WTC11 (cell line): Measurements from ENCODE around the gene CHD9NB. TPM values are rescaled to one million over a fixed set of nuclear protein-coding genes. Genes with fewer than 3 reads are reported as not detected.
"Not testable (repeated sequence)": the region's sequence is repeated elsewhere in the genome, so short reads cannot be mapped to it uniquely, and the experiment has no call there.

Source experiments
- ATAC-seq: fragments of 200-7000 bp; cut with Tn5 transposase; 2 replicates; pipeline ENCODE4 v1.10.0; 2021; ENCODE audit warnings: mild to moderate bottlenecking, moderate library complexity
- CTCF ChIA-PET: fragments of 300-600 bp; sonication (Branson Sonifier 250); formaldehyde crosslinking; loops from one replicate; lab custom pipeline; 2021; ENCODE audit warnings: antibody characterized with exemption; lab: Charles Lee
- POLR2A ChIA-PET: fragments of 350-600 bp; sonication (Branson Sonifier 250); formaldehyde crosslinking; loops from one replicate; lab custom pipeline; 2021; ENCODE audit warnings: antibody characterized with exemption; lab: Charles Lee
- DNase-seq: peaks from one replicate; pipeline ENCODE4 v3.0.0; 2021; ENCODE audit warnings: low spot score
- H3K27ac Mint-ChIP-seq: 2 replicates; pipeline ENCODE4 v1.8.0; 2021; ENCODE audit warnings: mixed read lengths
- H3K27me3 Mint-ChIP-seq: 2 replicates; pipeline ENCODE4 v1.8.0; 2021; ENCODE audit warnings: low read depth, mild to moderate bottlenecking, moderate library complexity, mixed read lengths
- H3K36me3 Mint-ChIP-seq: 2 replicates; pipeline ENCODE4 v1.8.0; 2021; ENCODE audit warnings: mixed read lengths
- H3K4me1 Mint-ChIP-seq: 2 replicates; pipeline ENCODE4 v1.8.0; 2022; ENCODE audit warnings: mixed read lengths
- H3K4me3 Mint-ChIP-seq: 2 replicates; pipeline ENCODE4 v1.8.0; 2021; ENCODE audit warnings: mild to moderate bottlenecking, moderate library complexity, mixed read lengths
- H3K9me3 Mint-ChIP-seq: 2 replicates; pipeline ENCODE4 v1.8.0; 2021; ENCODE audit warnings: mixed read lengths
- ATF1 ChIP-seq: sonication (generic); formaldehyde crosslinking; IDR thresholded peaks from 2 replicates; pipeline ENCODE4 v1.8.1; 2023; ENCODE audit warnings: mild to moderate bottlenecking, moderate library complexity, missing genetic modification reagents
- CREB1 ChIP-seq: sonication (generic); formaldehyde crosslinking; IDR thresholded peaks from 2 replicates; pipeline ENCODE4 v1.8.0; 2023; ENCODE audit warnings: mild to moderate bottlenecking, missing genetic modification reagents
- CREM ChIP-seq: sonication (generic); formaldehyde crosslinking; IDR thresholded peaks from 2 replicates; pipeline ENCODE4 v1.8.1; 2022; ENCODE audit warnings: mild to moderate bottlenecking, missing genetic modification reagents, moderate library complexity
- FOXK1 ChIP-seq: sonication (generic); formaldehyde crosslinking; IDR thresholded peaks from 2 replicates; pipeline ENCODE4 v1.8.0; 2022; ENCODE audit warnings: mild to moderate bottlenecking, moderate library complexity, missing genetic modification reagents
- HMGA2 ChIP-seq: fragments of 250-450 bp; sonication (Bioruptor Pico); IDR thresholded peaks from 2 replicates; pipeline ENCODE4 v1.4.0; 2021; ENCODE audit warnings: mild to moderate bottlenecking, moderate library complexity
- MXD4 ChIP-seq: fragments of 250-450 bp; sonication (Bioruptor Pico); IDR thresholded peaks from 2 replicates; pipeline ENCODE4 v1.8.0; 2021; ENCODE audit warnings: mild to moderate bottlenecking, moderate library complexity, borderline replicate concordance
- NR2C2 ChIP-seq: sonication (generic); formaldehyde crosslinking; IDR thresholded peaks from 2 replicates; pipeline ENCODE4 v1.8.0; 2022; ENCODE audit warnings: mild to moderate bottlenecking, missing genetic modification reagents
- SMAD3 ChIP-seq: sonication (generic); formaldehyde crosslinking; IDR thresholded peaks from 2 replicates; pipeline ENCODE4 v1.8.0; 2022; ENCODE audit warnings: missing genetic modification reagents, mild to moderate bottlenecking, borderline replicate concordance
- TEAD1 ChIP-seq: sonication (generic); formaldehyde crosslinking; IDR thresholded peaks from 2 replicates; pipeline ENCODE4 v1.8.0; 2022; ENCODE audit warnings: mild to moderate bottlenecking, missing genetic modification reagents
- ZNF138 ChIP-seq: sonication (generic); formaldehyde crosslinking; conservative IDR thresholded peaks from 2 replicates; pipeline ENCODE4 v1.8.1; 2022; ENCODE audit warnings: mild to moderate bottlenecking, moderate library complexity, missing genetic modification reagents
- total RNA-seq: library from RNA; stranded (reverse); gene quantifications from 3 replicates; pipeline ENCODE4 v1.2.3, GENCODE V29; 2021
- TF ChIP-seq, protein P1 (sequence below): fragments of 250-450 bp; sonication (Bioruptor Pico); conservative IDR thresholded peaks from 2 replicates; pipeline ENCODE4 v1.9.0; 2021; ENCODE audit warnings: mild to moderate bottlenecking
- TF ChIP-seq, protein P2 (sequence below): sonication (generic); formaldehyde crosslinking; IDR thresholded peaks from 2 replicates; pipeline ENCODE4 v1.8.0; 2023; ENCODE audit warnings: mild to moderate bottlenecking, missing genetic modification reagents
- TF ChIP-seq, protein P3 (sequence below): sonication (generic); formaldehyde crosslinking; IDR thresholded peaks from 2 replicates; pipeline ENCODE4 v1.8.0; 2023; ENCODE audit warnings: missing genetic modification reagents, mild to moderate bottlenecking, borderline replicate concordance
- TF ChIP-seq, protein P4 (sequence below): sonication (generic); formaldehyde crosslinking; IDR thresholded peaks from 2 replicates; pipeline ENCODE4 v1.8.0; 2022; ENCODE audit warnings: mild to moderate bottlenecking, missing genetic modification reagents
- TF ChIP-seq, protein P5 (sequence below): sonication (generic); formaldehyde crosslinking; conservative IDR thresholded peaks from 2 replicates; pipeline ENCODE4 v1.8.1; 2023; ENCODE audit warnings: mild to moderate bottlenecking, low read depth, missing genetic modification reagents, moderate library complexity

Gene CHD9NB
- total RNA-seq, 1 experiment from 2014 or later = 3.5 TPM

DNA sequence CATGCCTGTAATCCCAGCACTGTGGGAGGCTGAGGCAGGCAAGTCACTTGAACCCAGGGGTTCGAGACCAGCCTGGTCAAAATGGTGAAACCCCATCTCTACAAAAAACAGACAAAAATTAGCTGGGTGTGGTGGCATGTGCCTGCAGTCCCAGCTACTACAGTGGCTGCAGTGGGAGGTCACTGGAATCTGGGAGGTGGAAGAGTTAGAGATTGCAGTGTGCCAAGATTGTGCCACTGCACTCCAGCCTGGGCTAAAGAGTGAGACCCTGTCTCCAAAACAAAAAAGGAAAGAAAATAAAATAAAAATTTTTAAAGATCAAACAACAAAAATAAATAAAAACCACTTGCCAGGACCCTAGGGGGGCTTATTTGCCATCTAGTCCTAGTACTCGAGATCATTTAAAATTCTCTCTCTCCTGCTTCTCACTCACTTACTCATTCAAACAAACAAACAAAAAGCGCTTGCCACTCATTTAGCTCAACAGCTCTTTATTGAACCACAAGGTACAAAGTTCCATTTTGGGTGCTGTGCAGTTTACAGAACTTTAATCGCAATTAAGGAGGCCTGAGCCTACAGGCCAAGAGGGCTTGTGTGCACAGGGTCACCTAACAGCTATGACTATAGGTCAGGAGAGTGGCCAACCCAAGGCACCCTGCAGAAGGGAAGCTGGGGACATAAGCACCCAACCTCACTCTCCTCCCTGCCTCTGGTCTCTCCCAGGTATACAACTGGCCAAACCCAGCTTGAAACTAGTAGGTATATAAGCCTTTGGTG, 4.4 kb downstream of the CHD9NB start:
- CTCF ChIA-PET = no interaction called here
- H3K27ac Mint-ChIP-seq = 0 out of 2 replicates have a peak overlapping the region, but pooled peaks have one; percentile 41

DNA sequence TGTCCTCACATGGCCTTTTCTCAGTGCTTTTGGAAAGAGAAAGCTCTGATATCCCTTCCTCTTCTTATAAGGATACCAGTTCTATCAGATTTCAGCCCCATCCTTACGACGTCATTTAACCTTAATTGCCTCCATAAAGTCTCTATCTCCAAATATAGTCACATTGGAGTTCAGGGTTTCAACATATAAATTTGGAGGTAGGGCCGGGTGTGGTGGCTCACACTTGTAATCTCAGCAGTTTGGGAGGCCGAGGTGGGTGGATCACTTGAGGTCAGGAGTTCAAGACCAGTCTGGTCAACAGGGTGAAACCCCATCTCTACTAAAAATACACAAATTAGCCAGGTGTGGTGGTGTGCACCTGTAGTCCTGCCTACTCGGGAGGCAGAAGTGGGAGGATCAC, 5.2 kb downstream of the CHD9NB start:
- ATAC-seq, POLR2A ChIA-PET, H3K4me3 Mint-ChIP-seq, CTCF ChIA-PET, H3K27ac Mint-ChIP-seq, DNase-seq: not testable (repeated sequence)
- peaks cover 17% of the 10 kb centered on the region for H3K36me3 Mint-ChIP-seq
- H3K27me3 Mint-ChIP-seq = peaks cover 28% of the 10 kb centered on the region
- peaks cover 39% of the 10 kb centered on the region for H3K4me1 Mint-ChIP-seq
- H3K9me3 Mint-ChIP-seq = peaks cover 12% of the 10 kb centered on the region

More for the DNA sequence above, 4.4 kb downstream of the CHD9NB start:
- POLR2A ChIA-PET = interaction anchor here (0.6 kb wide), 1 partner anchor 1165 kb away, joined by 4 read pairs; no protein-coding TSS in a partner anchor
- peaks cover 35% of the 10 kb centered on the region for H3K4me1 Mint-ChIP-seq
- no peak for TF ChIP-seq MXD4 (CRISPR knock-in tag)
- TF ChIP-seq, protein P1, sequence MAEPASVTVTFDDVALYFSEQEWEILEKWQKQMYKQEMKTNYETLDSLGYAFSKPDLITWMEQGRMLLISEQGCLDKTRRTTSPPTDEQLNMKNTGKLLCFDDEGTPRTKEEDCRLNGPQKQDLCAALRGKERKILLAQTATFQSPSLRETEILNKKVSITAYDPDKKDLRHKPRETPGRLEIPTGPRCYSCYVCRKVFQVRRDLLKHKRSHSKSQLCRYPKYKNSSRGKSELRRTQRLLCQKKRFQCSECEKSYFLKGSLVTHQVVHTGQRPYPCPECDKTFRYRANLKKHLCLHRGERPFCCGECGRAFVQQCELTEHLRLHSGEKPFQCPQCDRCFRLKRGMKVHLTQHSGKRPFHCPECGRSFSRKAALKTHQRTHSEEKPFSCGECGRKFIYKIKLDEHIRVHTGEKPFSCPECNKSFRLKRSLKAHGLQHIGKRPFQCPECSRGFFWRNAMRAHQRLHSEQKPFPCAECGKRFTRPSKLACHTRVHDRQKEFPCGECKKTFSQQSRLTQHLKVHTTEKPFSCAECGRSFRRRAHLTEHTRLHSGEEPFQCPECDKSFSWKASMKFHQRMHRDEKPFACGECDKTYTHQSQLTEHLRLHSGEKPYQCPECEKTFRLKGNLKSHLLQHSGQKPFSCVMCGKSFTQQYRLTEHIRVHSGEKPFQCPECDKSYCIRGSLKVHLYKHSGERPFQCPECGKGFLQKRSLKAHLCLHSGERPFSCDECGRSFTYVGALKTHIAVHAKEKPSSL = no peak
- no peak for TF ChIP-seq TEAD1
- no peak for TF ChIP-seq CREM (CRISPR knock-in tag)
- peaks cover 36% of the 10 kb centered on the region for H3K27me3 Mint-ChIP-seq
- H3K9me3 Mint-ChIP-seq = peaks cover 12% of the 10 kb centered on the region
- DNase-seq (no peak), ATAC-seq (no peak)
- H3K4me3 Mint-ChIP-seq = no peak overlapping the region
- peaks cover 17% of the 10 kb centered on the region for H3K36me3 Mint-ChIP-seq

DNA sequence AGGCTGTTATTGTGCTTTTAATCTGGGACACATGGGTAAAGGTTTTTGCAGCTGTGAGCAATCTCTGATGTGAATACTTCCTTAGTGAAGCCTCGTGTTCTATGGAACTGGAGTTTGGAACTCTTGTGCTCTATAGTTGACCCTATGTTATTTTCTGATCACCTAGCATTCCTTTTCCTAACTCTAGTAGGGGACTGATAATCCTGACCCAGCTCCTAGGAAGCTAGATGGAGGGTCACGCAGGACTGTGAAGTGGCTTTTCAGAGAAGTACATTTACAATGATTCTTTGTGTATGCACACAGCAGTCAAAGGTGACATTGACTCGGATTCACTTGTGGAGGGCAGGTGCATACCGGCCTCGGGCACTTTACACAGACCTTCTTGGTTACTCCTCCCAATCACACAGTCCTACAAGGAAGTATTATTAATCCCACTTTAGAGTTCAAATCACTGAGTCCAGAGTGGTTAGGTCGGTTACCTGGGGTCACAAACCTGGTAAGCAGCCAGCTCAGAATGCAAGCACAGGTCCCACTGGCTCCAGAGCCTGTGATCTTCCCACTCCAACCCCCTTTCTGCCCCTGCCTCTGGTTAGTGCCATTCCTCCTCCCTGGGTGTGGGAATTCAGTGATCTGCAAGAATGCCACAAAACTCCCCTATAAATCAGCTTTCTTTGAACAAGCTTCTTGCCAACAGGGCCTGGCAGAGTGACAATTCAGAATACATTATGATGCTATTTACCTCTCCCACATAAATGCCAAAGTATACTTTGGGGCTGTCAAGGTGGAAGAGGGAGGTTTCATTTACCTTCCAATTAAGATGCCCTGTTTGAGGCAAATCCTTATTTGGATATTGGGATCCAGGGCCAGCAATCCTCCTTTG, 7.1 kb downstream of the CHD9NB start:
- peaks cover 17% of the 10 kb centered on the region for H3K36me3 Mint-ChIP-seq
- no peak overlapping the region for H3K27ac Mint-ChIP-seq
- ChIA-PET POLR2A (no interaction called here), CTCF (interaction anchor here (0.6 kb wide), 1 partner anchor 9 kb away, joined by 3 read pairs; the partner anchor contains the start of gene CHD9)
- ATAC-seq (no peak), DNase-seq (no peak)
- no peak overlapping the region for H3K4me3 Mint-ChIP-seq
- H3K4me1 Mint-ChIP-seq = peaks cover 51% of the 10 kb centered on the region
- peaks cover 31% of the 10 kb centered on the region for H3K27me3 Mint-ChIP-seq
- peaks cover 16% of the 10 kb centered on the region for H3K9me3 Mint-ChIP-seq
- TF ChIP-seq HMGA2 (no peak), CREB1 (no peak), ZNF138 (CRISPR knock-in tag) (no peak), ATF1 (CRISPR knock-in tag) (no peak), FOXK1 (CRISPR knock-in tag) (no peak), NR2C2 (CRISPR knock-in tag) (no peak), SMAD3 (no peak)
- TF ChIP-seq, protein P2, sequence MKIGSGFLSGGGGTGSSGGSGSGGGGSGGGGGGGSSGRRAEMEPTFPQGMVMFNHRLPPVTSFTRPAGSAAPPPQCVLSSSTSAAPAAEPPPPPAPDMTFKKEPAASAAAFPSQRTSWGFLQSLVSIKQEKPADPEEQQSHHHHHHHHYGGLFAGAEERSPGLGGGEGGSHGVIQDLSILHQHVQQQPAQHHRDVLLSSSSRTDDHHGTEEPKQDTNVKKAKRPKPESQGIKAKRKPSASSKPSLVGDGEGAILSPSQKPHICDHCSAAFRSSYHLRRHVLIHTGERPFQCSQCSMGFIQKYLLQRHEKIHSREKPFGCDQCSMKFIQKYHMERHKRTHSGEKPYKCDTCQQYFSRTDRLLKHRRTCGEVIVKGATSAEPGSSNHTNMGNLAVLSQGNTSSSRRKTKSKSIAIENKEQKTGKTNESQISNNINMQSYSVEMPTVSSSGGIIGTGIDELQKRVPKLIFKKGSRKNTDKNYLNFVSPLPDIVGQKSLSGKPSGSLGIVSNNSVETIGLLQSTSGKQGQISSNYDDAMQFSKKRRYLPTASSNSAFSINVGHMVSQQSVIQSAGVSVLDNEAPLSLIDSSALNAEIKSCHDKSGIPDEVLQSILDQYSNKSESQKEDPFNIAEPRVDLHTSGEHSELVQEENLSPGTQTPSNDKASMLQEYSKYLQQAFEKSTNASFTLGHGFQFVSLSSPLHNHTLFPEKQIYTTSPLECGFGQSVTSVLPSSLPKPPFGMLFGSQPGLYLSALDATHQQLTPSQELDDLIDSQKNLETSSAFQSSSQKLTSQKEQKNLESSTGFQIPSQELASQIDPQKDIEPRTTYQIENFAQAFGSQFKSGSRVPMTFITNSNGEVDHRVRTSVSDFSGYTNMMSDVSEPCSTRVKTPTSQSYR (CRISPR knock-in tag) = no peak
- TF ChIP-seq, protein P3, sequence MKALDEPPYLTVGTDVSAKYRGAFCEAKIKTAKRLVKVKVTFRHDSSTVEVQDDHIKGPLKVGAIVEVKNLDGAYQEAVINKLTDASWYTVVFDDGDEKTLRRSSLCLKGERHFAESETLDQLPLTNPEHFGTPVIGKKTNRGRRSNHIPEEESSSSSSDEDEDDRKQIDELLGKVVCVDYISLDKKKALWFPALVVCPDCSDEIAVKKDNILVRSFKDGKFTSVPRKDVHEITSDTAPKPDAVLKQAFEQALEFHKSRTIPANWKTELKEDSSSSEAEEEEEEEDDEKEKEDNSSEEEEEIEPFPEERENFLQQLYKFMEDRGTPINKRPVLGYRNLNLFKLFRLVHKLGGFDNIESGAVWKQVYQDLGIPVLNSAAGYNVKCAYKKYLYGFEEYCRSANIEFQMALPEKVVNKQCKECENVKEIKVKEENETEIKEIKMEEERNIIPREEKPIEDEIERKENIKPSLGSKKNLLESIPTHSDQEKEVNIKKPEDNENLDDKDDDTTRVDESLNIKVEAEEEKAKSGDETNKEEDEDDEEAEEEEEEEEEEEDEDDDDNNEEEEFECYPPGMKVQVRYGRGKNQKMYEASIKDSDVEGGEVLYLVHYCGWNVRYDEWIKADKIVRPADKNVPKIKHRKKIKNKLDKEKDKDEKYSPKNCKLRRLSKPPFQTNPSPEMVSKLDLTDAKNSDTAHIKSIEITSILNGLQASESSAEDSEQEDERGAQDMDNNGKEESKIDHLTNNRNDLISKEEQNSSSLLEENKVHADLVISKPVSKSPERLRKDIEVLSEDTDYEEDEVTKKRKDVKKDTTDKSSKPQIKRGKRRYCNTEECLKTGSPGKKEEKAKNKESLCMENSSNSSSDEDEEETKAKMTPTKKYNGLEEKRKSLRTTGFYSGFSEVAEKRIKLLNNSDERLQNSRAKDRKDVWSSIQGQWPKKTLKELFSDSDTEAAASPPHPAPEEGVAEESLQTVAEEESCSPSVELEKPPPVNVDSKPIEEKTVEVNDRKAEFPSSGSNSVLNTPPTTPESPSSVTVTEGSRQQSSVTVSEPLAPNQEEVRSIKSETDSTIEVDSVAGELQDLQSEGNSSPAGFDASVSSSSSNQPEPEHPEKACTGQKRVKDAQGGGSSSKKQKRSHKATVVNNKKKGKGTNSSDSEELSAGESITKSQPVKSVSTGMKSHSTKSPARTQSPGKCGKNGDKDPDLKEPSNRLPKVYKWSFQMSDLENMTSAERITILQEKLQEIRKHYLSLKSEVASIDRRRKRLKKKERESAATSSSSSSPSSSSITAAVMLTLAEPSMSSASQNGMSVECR (CRISPR knock-in tag) = no peak
- TF ChIP-seq, protein P4, sequence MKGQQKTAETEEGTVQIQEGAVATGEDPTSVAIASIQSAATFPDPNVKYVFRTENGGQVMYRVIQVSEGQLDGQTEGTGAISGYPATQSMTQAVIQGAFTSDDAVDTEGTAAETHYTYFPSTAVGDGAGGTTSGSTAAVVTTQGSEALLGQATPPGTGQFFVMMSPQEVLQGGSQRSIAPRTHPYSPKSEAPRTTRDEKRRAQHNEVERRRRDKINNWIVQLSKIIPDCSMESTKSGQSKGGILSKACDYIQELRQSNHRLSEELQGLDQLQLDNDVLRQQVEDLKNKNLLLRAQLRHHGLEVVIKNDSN = no peak
- TF ChIP-seq, protein P5, sequence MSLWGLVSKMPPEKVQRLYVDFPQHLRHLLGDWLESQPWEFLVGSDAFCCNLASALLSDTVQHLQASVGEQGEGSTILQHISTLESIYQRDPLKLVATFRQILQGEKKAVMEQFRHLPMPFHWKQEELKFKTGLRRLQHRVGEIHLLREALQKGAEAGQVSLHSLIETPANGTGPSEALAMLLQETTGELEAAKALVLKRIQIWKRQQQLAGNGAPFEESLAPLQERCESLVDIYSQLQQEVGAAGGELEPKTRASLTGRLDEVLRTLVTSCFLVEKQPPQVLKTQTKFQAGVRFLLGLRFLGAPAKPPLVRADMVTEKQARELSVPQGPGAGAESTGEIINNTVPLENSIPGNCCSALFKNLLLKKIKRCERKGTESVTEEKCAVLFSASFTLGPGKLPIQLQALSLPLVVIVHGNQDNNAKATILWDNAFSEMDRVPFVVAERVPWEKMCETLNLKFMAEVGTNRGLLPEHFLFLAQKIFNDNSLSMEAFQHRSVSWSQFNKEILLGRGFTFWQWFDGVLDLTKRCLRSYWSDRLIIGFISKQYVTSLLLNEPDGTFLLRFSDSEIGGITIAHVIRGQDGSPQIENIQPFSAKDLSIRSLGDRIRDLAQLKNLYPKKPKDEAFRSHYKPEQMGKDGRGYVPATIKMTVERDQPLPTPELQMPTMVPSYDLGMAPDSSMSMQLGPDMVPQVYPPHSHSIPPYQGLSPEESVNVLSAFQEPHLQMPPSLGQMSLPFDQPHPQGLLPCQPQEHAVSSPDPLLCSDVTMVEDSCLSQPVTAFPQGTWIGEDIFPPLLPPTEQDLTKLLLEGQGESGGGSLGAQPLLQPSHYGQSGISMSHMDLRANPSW (CRISPR knock-in tag) = no peak
